Measurements from ENCODE around the gene KRTAP13-4.
A peak's percentile ranks its signal among the peaks of the same experiment; 100 is the strongest.

KRTAP13-4 gene, protein sequence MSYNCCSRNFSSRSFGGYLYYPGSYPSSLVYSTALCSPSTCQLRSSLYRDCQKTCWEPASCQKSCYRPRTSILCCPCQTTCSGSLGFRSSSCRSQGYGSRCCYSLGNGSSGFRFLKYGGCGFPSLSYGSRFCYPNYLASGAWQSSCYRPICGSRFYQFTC

GRCh38 chr21:30430170-30430655, at the start of gene KRTAP13-4:
Gene KRTAP13-4 (plus strand): TSS chr21:30430220. CDS start chr21:30430276, 56 bp downstream.
- DNase-seq (no peak), ATAC-seq (no peak)

DNA sequence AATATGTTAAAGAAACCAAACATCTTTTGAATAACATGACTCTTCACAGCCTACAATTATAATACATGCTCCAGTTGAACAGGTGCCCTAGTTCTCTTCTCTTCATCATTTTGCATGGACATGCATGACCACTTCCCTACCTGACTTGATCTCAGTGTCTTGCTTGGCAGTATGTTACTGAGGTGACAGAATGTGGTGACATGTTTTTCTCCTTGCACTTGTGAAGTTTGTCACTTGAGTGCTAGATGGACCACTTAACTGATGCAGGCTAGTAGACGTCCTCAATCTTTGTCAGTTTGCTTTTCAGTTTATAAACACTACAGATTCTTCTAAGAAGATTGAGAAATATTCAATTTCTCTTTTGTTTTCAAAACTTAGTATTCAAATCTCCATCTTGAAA, 47.8 kb upstream of the KRTAP13-4 start:
- ATAC-seq (no peak), DNase-seq (no peak)

DNA sequence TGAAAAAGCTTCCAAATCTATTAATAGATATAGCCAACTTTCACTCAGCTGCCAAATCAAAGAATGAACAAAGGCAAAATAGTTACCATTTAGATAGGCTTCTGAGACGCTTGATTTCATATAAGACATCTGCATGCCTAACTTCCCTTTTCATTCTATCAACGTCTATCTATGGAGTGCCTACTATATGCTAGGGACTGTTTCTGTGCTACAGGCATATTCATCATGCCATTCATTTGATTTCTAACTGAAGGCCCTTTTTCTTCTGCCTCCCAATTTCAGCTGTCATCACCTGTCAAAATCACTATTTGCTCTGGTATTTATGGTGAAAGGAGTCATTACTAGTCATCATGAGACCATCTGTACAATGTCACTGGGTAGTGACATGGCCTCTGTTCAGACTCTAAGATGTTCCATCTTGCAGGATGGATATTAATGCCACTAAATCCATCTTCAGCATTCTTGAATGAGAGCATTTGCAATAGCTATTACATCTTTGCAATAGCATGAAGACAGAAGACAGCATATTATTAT, 38.5 kb upstream of the KRTAP13-4 start:
- no peak for DNase-seq
- ATAC-seq: no peak

- DNase-seq: no peak
- no peak for ATAC-seq
These were observed 34.3 kb upstream of the KRTAP13-4 start, which contains the start of gene KRTAP13-1 for GRCh38 chr21:30395731-30396130. Gene KRTAP13-1 (plus strand): TSS chr21:30396031. CDS start chr21:30396087, 56 bp downstream.

GRCh38 chr21:30408782-30409494, 21.1 kb upstream of the KRTAP13-4 start:
- DNase-seq (peak; percentile 3), ATAC-seq (no peak)

- ATAC-seq: no peak
These were observed 14.0 kb upstream of the KRTAP13-4 start for GRCh38 chr21:30415993-30416392.

DNA sequence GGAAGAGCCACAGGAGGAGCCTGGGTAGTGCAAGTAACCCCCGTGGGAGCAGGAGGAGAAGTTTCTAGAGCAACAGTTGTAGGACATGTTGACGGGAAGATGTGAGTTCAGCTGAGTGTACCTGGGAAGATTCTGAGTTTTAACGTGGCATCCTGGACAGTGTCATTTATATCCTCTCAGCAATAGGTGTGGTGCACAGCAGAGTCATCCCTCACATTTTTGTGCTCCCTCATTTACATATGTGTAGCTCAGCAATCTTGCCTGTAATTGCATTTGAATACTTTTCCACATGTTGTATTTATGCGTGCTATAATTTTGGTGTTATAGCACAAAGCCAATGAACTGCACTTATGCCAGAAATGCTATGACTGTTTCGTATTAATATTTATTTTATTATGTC, 4.2 kb upstream of the KRTAP13-4 start, which contains the start of gene KRTAP13-3:
KRTAP13-3 (minus strand) TSS at position 101 of the 400 bp plus-strand sequence; CDS start at position 87, 14 bp downstream.
- ATAC-seq: no peak
- DNase-seq: no peak

More at GRCh38 chr21:30415993-30416392, 14.0 kb upstream of the KRTAP13-4 start:
- no peak for DNase-seq

GRCh38 chr21:30426731-30427130, 3.3 kb upstream of the KRTAP13-4 start:
- DNase-seq (no peak), ATAC-seq (no peak)

DNA sequence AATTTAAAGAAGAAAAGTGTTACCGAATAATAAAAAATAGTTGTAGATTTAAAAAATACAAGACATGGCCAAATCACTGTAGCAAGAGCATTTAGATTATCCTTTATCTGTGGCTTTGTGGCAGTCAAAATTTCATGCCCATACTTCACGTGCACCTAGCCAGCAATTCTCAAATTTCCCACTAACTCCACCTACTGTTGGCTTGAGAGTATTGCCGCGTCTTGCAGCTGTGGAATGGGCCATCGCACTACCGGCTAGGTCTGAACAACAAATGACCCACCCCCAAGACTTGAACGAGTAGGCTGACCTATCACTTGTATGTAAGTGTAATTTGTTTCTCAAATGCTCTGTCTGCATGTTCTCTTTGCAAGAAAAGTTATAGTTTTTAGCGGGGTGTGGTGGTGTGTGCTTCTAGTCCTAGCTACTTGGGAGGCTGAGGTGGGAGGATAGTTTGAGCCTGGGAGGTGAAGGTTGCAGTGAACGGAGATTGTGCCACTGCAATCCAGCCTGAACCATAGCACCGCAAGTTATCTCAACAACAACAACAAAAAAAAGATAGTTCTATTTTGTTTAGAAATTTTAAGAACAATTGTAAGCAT, 4.1 kb downstream of the KRTAP13-4 start:
- DNase-seq (peak; percentile 7), ATAC-seq (peak; percentile 59)

DNA sequence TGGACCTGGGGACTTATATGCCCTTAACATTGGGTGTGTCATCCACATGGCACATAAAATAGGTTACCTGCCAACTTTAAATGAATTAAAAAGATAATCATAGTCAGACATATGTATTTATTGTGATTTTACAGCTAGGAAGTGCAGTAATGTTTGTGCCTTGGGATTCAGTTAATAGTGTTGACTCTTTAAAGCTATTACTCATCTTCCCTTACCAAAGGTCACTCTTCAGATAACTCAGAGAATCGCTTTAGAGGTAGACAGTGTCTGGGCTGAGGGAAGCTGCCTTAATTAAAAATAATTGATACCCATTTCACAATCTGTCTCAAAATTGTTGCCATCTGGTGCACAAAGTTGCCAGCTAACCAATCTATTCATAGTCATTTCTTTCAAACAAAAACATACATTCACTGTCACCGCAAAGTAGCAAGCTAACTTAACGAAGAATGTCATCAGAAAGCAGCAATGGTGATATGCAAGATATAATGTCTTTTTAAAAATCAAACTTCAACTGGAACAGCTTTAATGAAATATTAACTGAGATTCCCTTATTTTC, 7.1 kb downstream of the KRTAP13-4 start:
- ATAC-seq (no peak), DNase-seq (no peak)

GRCh38 chr21:30439975-30440374, 10.0 kb downstream of the KRTAP13-4 start, which contains the start of gene KRTAP15-1:
Gene KRTAP15-1 (plus strand): TSS chr21:30440275. CDS start chr21:30440328, 53 bp downstream.
- no peak for DNase-seq
- no peak for ATAC-seq

DNA sequence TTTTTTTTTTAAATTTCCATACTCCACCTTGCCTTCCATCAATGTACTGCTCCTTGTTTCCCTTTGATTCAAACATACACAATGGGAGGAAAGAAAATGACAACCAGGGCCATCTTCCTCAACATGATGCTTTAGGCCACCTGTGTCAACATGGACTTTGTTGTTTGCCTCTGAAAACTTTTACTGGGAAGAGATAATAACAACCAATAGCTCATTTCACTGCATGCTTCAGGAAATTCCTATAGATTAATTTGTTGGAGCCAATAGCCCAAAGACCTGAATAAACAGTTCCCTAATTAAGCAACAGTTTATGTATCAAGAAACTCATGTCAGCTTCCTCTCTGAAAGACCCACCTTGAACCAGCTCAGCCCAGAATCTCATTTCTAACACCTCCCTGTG, 13.2 kb downstream of the KRTAP13-4 start:
- DNase-seq: no peak
- no peak for ATAC-seq

DNA sequence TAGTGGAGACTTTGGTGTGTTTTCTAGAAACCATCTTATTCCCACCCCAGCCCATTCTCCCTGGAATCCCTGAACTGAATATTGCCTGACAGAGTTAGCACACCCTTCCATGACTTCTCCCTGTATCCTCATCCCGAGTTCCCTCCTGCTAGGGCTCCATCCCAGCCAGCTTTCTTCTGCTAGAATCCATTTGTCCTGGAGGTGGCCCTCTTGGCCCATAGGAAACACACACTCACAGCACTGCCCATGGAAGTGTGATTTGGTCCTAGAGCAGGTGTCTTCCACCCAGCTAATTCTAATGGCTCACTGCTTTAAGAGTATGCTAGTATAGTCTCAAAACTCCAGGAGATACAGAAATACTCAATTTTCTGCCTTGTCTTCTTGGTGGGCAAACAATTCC, 14.2 kb downstream of the KRTAP13-4 start:
- DNase-seq: no peak
- ATAC-seq: no peak

GRCh38 chr21:30447056-30447455, 17.0 kb downstream of the KRTAP13-4 start:
- ATAC-seq (no peak), DNase-seq (no peak)

- DNase-seq (no peak), ATAC-seq (no peak)
These were observed 18.5 kb downstream of the KRTAP13-4 start for GRCh38 chr21:30448514-30448913.

GRCh38 chr21:30463713-30464112, 33.7 kb downstream of the KRTAP13-4 start:
- no peak for DNase-seq
- ATAC-seq: no peak

DNA sequence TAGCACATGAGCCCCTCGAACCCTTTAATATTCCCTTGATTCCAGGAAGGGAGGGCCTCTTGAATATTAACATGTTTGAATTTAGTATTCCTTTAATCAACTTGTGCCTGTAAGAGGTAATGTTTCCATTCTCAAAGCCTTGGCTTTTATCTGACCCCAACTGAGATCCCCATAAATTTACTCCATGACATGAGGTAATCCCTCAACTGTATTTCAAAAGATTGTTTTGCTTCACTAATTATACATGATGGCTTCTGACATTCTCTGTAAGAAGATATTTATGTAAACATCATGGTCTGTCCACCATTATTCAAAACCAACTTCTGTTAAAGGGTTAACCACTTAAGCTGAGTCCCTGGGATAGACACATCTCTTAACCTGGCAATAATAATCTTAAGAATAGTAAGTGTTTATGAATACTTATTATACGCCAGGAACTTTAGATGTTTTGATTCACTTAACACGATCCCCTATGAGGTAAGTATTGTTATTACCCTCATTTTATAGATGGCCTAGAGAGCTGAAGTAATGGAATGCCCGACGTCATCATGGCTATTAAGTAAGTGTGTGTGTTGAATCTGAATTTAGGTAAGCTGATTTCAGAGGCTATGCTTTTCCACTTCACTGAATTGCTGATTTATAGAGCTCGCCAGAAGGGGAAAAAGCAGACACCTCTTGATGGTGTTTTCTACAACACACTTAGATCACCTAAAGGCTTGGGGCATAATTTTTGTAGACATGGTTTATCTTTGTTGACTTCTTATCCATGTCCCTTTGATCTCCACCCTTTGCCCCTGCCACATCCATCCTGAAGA, 39.1 kb downstream of the KRTAP13-4 start:
- ATAC-seq (no peak), DNase-seq (no peak)

- DNase-seq: no peak
- ATAC-seq: no peak
These were observed 48.0 kb downstream of the KRTAP13-4 start for GRCh38 chr21:30478004-30478403.

- DNase-seq (no peak), ATAC-seq (no peak)
These were observed 49.2 kb downstream of the KRTAP13-4 start for GRCh38 chr21:30479259-30479658.

- ATAC-seq (no peak), DNase-seq (no peak)
These were observed 50.1 kb downstream of the KRTAP13-4 start, which contains the start of gene KRTAP19-1 for GRCh38 chr21:30480145-30480544. Gene KRTAP19-1 (minus strand): TSS chr21:30480367. CDS start chr21:30480317, 50 bp downstream.

All from stimulated activated naive CD8-positive, alpha-beta T cell treated with anti-CD3 and anti-CD28 coated beads, Interleukin-15, Interleukin-2, amounts not matched to agents 100 U/mL and 50 U/mL, for 24 hours (primary cell).